ENCODE measurements around the gene GPC5. TPM values are rescaled to one million over a fixed set of nuclear protein-coding genes. Genes with fewer than 3 reads are reported as not detected.

The GPC5 gene
- total RNA-seq, 1 experiment from 2014 or later = 0.21 TPM

- CTCF ChIA-PET = no interaction called here
- TF ChIP-seq CTCF (conservative IDR thresholded peaks at IDR 0.05; ENCODE audit: low read depth, low read length) = no peak
- TF ChIP-seq EZH2 (IDR thresholded peaks at IDR 0.05; ENCODE audit: borderline replicate concordance, low read depth, low read length, poor library complexity, severe bottlenecking) = no peak
- no peaks in the 10 kb centered on the region for H3K9me3 ChIP-seq (ENCODE audit: low read depth, low read length, poor library complexity, severe bottlenecking)
- intact Hi-C loops (cut with micrococcal nuclease; ENCODE audit: unreplicated experiment) = loop anchor here (10.0 kb wide), 1 partner anchor 170 kb away; no protein-coding TSS in a partner anchor
- H3K4me1 ChIP-seq (ENCODE audit: insufficient read depth, low read length, poor library complexity, severe bottlenecking) = no peaks in the 10 kb centered on the region
- H3K4me3 ChIP-seq (ENCODE audit: low read depth, low read length, poor library complexity, severe bottlenecking) = no peak overlapping the region
- no peaks in the 10 kb centered on the region for H3K27me3 ChIP-seq (replicated peaks; ENCODE audit: insufficient read depth, low read depth, low read length, poor library complexity)
- no TSS peak for BruUV-seq (replicated peaks)
- H3K27ac ChIP-seq (ENCODE audit: low read depth, low read length, poor library complexity, severe bottlenecking) = no peak overlapping the region
- POLR2A ChIA-PET (ENCODE audit: low non-redundant PET) = interaction anchor here (0.7 kb wide), 1 partner anchor 24 kb away, joined by 3 read pairs; no protein-coding TSS in a partner anchor
- no peaks in the 10 kb centered on the region for H3K36me3 ChIP-seq (ENCODE audit: insufficient read depth, low read length, poor library complexity, severe bottlenecking)
- no peak for DNase-seq (ENCODE audit: low spot score)
These were observed 956.2 kb downstream of the GPC5 start for GRCh38 chr13:92354583-92354982.

DNA sequence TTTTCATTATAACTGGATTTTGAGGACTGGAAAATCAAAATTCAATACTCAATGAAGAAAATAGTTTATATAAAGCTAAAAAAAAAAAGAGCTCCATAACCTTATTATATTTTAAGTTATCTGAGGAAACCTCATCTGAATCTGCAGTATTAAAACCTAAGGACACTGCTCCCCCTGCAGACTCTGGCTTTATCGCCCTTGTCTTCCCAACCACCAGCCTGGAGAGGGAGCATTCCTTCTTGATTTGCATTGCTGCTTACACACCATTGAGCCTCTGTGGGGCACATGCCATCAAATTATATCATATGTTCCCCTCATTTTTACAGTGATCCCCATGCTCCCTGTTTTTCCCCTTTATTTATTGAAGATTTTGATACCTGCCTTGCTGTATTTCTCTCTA, 956.8 kb downstream of the GPC5 start:
- no TSS peak for BruUV-seq (replicated peaks)
- Histone ChIP-seq H3K4me1 (ENCODE audit: insufficient read depth, low read length, poor library complexity, severe bottlenecking) (no peaks in the 10 kb centered on the region), H3K27ac (ENCODE audit: low read depth, low read length, poor library complexity, severe bottlenecking) (no peak overlapping the region), H3K36me3 (ENCODE audit: insufficient read depth, low read length, poor library complexity, severe bottlenecking) (no peaks in the 10 kb centered on the region), H3K4me3 (ENCODE audit: low read depth, low read length, poor library complexity, severe bottlenecking) (no peak overlapping the region), H3K27me3 (replicated peaks; ENCODE audit: insufficient read depth, low read depth, low read length, poor library complexity) (no peaks in the 10 kb centered on the region), H3K9me3 (ENCODE audit: low read depth, low read length, poor library complexity, severe bottlenecking) (no peaks in the 10 kb centered on the region)
- intact Hi-C loops (cut with micrococcal nuclease; ENCODE audit: unreplicated experiment) = loop anchor here (10.0 kb wide), 1 partner anchor 170 kb away; no protein-coding TSS in a partner anchor
- DNase-seq (ENCODE audit: low spot score) = peak; percentile 40
- CTCF ChIA-PET = no interaction called here
- POLR2A ChIA-PET (ENCODE audit: low non-redundant PET) = interaction anchor here (0.7 kb wide), 1 partner anchor 24 kb away, joined by 3 read pairs; no protein-coding TSS in a partner anchor
- peak; percentile 47 for TF ChIP-seq CTCF (conservative IDR thresholded peaks at IDR 0.05; ENCODE audit: low read depth, low read length)
- no peak for TF ChIP-seq EZH2 (IDR thresholded peaks at IDR 0.05; ENCODE audit: borderline replicate concordance, low read depth, low read length, poor library complexity, severe bottlenecking)

GRCh38 chr13:92362717-92363116, 964.3 kb downstream of the GPC5 start:
- no peaks in the 10 kb centered on the region for H3K27me3 ChIP-seq (replicated peaks; ENCODE audit: insufficient read depth, low read depth, low read length, poor library complexity)
- no peak for TF ChIP-seq EZH2 (IDR thresholded peaks at IDR 0.05; ENCODE audit: borderline replicate concordance, low read depth, low read length, poor library complexity, severe bottlenecking)
- TF ChIP-seq CTCF (conservative IDR thresholded peaks at IDR 0.05; ENCODE audit: low read depth, low read length) = no peak
- intact Hi-C loops (cut with micrococcal nuclease; ENCODE audit: unreplicated experiment) = no loop called here
- no peak overlapping the region for H3K4me3 ChIP-seq (ENCODE audit: low read depth, low read length, poor library complexity, severe bottlenecking)
- DNase-seq (ENCODE audit: low spot score) = no peak
- POLR2A ChIA-PET (ENCODE audit: low non-redundant PET) = no interaction called here
- no peaks in the 10 kb centered on the region for H3K4me1 ChIP-seq (ENCODE audit: insufficient read depth, low read length, poor library complexity, severe bottlenecking)
- H3K27ac ChIP-seq (ENCODE audit: low read depth, low read length, poor library complexity, severe bottlenecking) = no peak overlapping the region
- BruUV-seq (replicated peaks) = no TSS peak
- no peaks in the 10 kb centered on the region for H3K9me3 ChIP-seq (ENCODE audit: low read depth, low read length, poor library complexity, severe bottlenecking)
- CTCF ChIA-PET = no interaction called here
- H3K36me3 ChIP-seq (ENCODE audit: insufficient read depth, low read length, poor library complexity, severe bottlenecking) = no peaks in the 10 kb centered on the region

Measured in A673 (cell line).